Endothelial cell of umbilical vein (primary cell): ENCODE data around the gene ANKRD62.

Experiments used
- JUN ChIP-seq: IDR thresholded peaks from 2 replicates; pipeline ENCODE4 v1.6.1; 2011; ENCODE audit warnings: borderline replicate concordance, low read depth; ENCODE audit not compliant: insufficient read length, insufficient read depth
- POLR2A ChIP-seq: IDR thresholded peaks from 2 replicates; pipeline ENCODE4 v1.6.1; 2012; ENCODE audit warnings: low read depth, mild to moderate bottlenecking, control low read depth, low read length
- TF ChIP-seq, protein P1 (sequence below), 2 donors: IDR thresholded peaks; 1 replicate in 1 of 2; 2 replicates in 1 of 2; pipeline ENCODE4 v1.5.1; 2011; ENCODE audit warnings: low read length in 2 of 2, mild to moderate bottlenecking in 2 of 2, moderate library complexity in 2 of 2, control low read depth in 1 of 2, inconsistent platforms in 1 of 2, low read depth in 1 of 2; ENCODE audit not compliant: insufficient read depth in 1 of 2; ENCODE audit errors: extremely low read depth in 1 of 2
- TF ChIP-seq, protein P2 (sequence below): IDR thresholded peaks from 2 replicates; pipeline ENCODE4 v1.6.1; 2011; ENCODE audit not compliant: insufficient read depth, insufficient read length

DNA sequence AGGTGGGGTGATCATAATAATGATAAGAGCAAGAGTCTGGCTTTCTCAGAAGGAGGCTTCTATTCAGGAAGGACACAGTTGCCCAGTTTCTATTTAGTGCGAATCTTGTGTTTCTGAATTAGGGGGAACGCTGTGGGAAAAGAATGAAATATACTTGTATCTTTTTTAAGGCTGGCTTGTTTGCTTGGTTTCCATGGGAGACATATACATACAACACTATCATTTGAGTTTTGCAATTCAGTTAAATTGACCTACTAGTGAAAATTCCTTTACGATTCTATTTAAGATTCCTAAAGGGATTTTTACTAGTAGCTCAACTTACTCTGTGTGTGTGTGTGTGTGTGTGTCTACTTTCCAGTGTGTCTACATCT lies 24.7 kb upstream of the ANKRD62 start:
- no peak for TF ChIP-seq JUN
- TF ChIP-seq, protein P1, sequence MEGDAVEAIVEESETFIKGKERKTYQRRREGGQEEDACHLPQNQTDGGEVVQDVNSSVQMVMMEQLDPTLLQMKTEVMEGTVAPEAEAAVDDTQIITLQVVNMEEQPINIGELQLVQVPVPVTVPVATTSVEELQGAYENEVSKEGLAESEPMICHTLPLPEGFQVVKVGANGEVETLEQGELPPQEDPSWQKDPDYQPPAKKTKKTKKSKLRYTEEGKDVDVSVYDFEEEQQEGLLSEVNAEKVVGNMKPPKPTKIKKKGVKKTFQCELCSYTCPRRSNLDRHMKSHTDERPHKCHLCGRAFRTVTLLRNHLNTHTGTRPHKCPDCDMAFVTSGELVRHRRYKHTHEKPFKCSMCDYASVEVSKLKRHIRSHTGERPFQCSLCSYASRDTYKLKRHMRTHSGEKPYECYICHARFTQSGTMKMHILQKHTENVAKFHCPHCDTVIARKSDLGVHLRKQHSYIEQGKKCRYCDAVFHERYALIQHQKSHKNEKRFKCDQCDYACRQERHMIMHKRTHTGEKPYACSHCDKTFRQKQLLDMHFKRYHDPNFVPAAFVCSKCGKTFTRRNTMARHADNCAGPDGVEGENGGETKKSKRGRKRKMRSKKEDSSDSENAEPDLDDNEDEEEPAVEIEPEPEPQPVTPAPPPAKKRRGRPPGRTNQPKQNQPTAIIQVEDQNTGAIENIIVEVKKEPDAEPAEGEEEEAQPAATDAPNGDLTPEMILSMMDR (IDR thresholded peaks at IDR 0.05; ENCODE audit: extremely low read depth in 1 of 2, insufficient read depth in 1 of 2, low read depth in 1 of 2, low read length in 2 of 2): no peak
- TF ChIP-seq POLR2A: no peak
- TF ChIP-seq, protein P2, sequence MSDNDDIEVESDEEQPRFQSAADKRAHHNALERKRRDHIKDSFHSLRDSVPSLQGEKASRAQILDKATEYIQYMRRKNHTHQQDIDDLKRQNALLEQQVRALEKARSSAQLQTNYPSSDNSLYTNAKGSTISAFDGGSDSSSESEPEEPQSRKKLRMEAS: no peak
